ENCODE measurements around the gene NFX1.

- no peak for TF ChIP-seq POLR2A (IDR thresholded peaks at IDR 0.05)
- no peak for TF ChIP-seq CTCF (IDR thresholded peaks at IDR 0.05)
Measured at GRCh38 chr9:33255014-33255413, 35.3 kb upstream of the NFX1 start.

Measured in breast epithelium (tissue), 3 donors.